HepG2 (cell line): ENCODE measurements around the gene NECTIN3. TPM values are rescaled to one million over a fixed set of nuclear protein-coding genes. Genes with fewer than 3 reads are reported as not detected.

Experiments
- ATAC-seq: fragments of 200-7000 bp; cut with Tn5 transposase; 3 replicates; pipeline ENCODE4 v1.9.1; 2020; ENCODE audit warnings: mild to moderate bottlenecking, moderate library complexity
- BruUV-seq: library from RNA; stranded (reverse); fragments of 400-500 nt; replicated peaks from 2 replicates; lab custom pipeline; 2021; lab: Mats Ljungman, UMichigan
- CTCF ChIA-PET: fragments of 300-600 bp; formaldehyde crosslinking; extraction: SDS; loops from one replicate; lab custom pipeline; 2021; ENCODE audit warnings: low total read pairs, inconsistent platforms, low intra/inter-chr PET ratio; lab: Yijun Ruan, JAX
- POLR2A ChIA-PET: fragments of 350-600 bp; sonication (Branson Sonifier 250); formaldehyde crosslinking; loops from one replicate; lab custom pipeline; 2020; ENCODE audit warnings: antibody characterized with exemption, inconsistent platforms; lab: Yijun Ruan, JAX
- DNase-seq: peaks from one replicate; pipeline ENCODE4 v3.0.0-alpha.2; 2015; ENCODE audit warnings: low spot score
- FAIRE-seq: peaks from 3 replicates; lab custom pipeline; 2011; peaks lifted over from hg19 to GRCh38; lab: Jason Lieb, UNC
- H2AFZ ChIP-seq: one replicate; pipeline ENCODE4 v1.6.1; 2011; ENCODE audit warnings: low read length, inconsistent platforms
- H3K27ac ChIP-seq: fragments of 300-600 bp; 3 replicates; pipeline ENCODE4 v1.8.0; 2011; ENCODE audit warnings: mixed run types, mild to moderate bottlenecking, mixed read lengths, low read length, inconsistent platforms; ENCODE audit not compliant: insufficient read depth; ENCODE audit errors: extremely low read length
- H3K27me3 ChIP-seq, 2 experiments: fragments of 200-600 bp in 1 of 2; 2 replicates in 1 of 2; 3 replicates in 1 of 2; pipeline versions ENCODE4 v1.6.0 to v1.8.0; 2011; ENCODE audit warnings: low read length in 2 of 2, mild to moderate bottlenecking in 2 of 2, moderate library complexity in 2 of 2, inconsistent platforms in 1 of 2; ENCODE audit not compliant: insufficient read depth in 2 of 2, control insufficient read depth in 1 of 2
- H3K36me3 ChIP-seq, 2 experiments: fragments of 200-600 bp in 1 of 2; replicated peaks in 1 of 2; 2 replicates in 1 of 2; 3 replicates in 1 of 2; pipeline versions ENCODE4 v1.5.1 to v1.8.0; 2011; ENCODE audit warnings: low read length in 2 of 2, inconsistent platforms in 1 of 2; ENCODE audit not compliant: insufficient read depth in 2 of 2, control insufficient read depth in 1 of 2
- H3K4me1 ChIP-seq: 2 replicates; pipeline ENCODE4 v1.5.1; 2012; ENCODE audit warnings: low read length, inconsistent platforms; ENCODE audit not compliant: insufficient read depth
- H3K4me2 ChIP-seq: 2 replicates; pipeline ENCODE4 v1.6.0; 2011; ENCODE audit warnings: low read depth, low read length, inconsistent platforms
- H3K4me3 ChIP-seq, 3 experiments: fragments of 200-600 bp in 1 of 3; sonication (generic), shearing (Covaris generic) in 1 of 3; replicated peaks in 1 of 3; 2 replicates each; pipeline ENCODE4 v1.5.1; 2011 to 2016; ENCODE audit warnings: low read length in 3 of 3, inconsistent platforms in 2 of 3, low read depth in 2 of 3, mild to moderate bottlenecking in 2 of 3, control low read depth in 1 of 3, mixed read lengths in 1 of 3; ENCODE audit not compliant: insufficient read depth in 1 of 3
- H3K79me2 ChIP-seq: one replicate; pipeline ENCODE4 v1.6.1; 2011; ENCODE audit warnings: low read length, inconsistent platforms; ENCODE audit not compliant: insufficient read depth
- H3K9ac ChIP-seq: 2 replicates; pipeline ENCODE4 v1.6.0; 2011; ENCODE audit warnings: mild to moderate bottlenecking, low read depth, low read length, inconsistent platforms; ENCODE audit not compliant: insufficient read depth
- H3K9me3 ChIP-seq: 2 replicates; pipeline ENCODE4 v1.5.1; 2012; ENCODE audit warnings: mild to moderate bottlenecking, low read length
- H4K20me1 ChIP-seq: 2 replicates; pipeline ENCODE4 v1.6.0; 2011; ENCODE audit warnings: inconsistent platforms, mild to moderate bottlenecking, low read length, moderate library complexity; ENCODE audit not compliant: insufficient read depth
- ARHGAP35 ChIP-seq: sonication (generic); formaldehyde crosslinking; IDR thresholded peaks from 2 replicates; pipeline ENCODE4 v1.9.0; 2022; ENCODE audit warnings: mild to moderate bottlenecking, inconsistent platforms, moderate library complexity, missing genetic modification reagents, borderline replicate concordance
- JUND ChIP-seq: sonication (generic); formaldehyde crosslinking; IDR thresholded peaks from 2 replicates; pipeline ENCODE4 v1.8.0; 2022; ENCODE audit warnings: mild to moderate bottlenecking, missing genetic modification reagents
- MEIS1 ChIP-seq: sonication (generic); formaldehyde crosslinking; IDR thresholded peaks from 2 replicates; pipeline ENCODE4 v1.9.0; 2021; ENCODE audit warnings: mild to moderate bottlenecking, missing genetic modification reagents, moderate library complexity, borderline replicate concordance
- MIER2 ChIP-seq: IDR thresholded peaks from 2 replicates; pipeline ENCODE4 v1.6.1; 2016; ENCODE audit warnings: missing biosample characterization, missing genetic modification reagents
- RELA ChIP-seq: sonication (generic); formaldehyde crosslinking; IDR thresholded peaks from 2 replicates; pipeline ENCODE4 v1.4.0; 2020; ENCODE audit warnings: missing genetic modification reagents
- SMYD3 ChIP-seq: sonication (generic); formaldehyde crosslinking; IDR thresholded peaks from 2 replicates; pipeline ENCODE4 v1.8.1; 2023; ENCODE audit warnings: mild to moderate bottlenecking, missing genetic modification reagents
- ZBTB26 ChIP-seq: IDR thresholded peaks from 2 replicates; pipeline ENCODE4 v1.6.1; 2016; ENCODE audit warnings: missing compliant biosample characterization, missing genetic modification reagents, borderline replicate concordance
- ZBTB33 ChIP-seq: sonication (generic); formaldehyde crosslinking; IDR thresholded peaks from 2 replicates; pipeline ENCODE4 v1.4.0; 2020; ENCODE audit warnings: missing genetic modification reagents
- ZKSCAN5 ChIP-seq: sonication (generic); formaldehyde crosslinking; IDR thresholded peaks from 2 replicates; pipeline ENCODE4 v1.5.1; 2020; ENCODE audit warnings: mild to moderate bottlenecking, missing genetic modification reagents
- ZNF556 ChIP-seq: sonication (generic); formaldehyde crosslinking; IDR thresholded peaks from 2 replicates; pipeline ENCODE4 v1.4.0; 2020; ENCODE audit warnings: mild to moderate bottlenecking, missing genetic modification reagents, borderline replicate concordance
- WGBS: methylation state at CpG from one replicate; pipeline ENCODE4 v1.1.6; 2017; ENCODE audit warnings: low lambda C conversion rate; 5-methylcytosine and 5-hydroxymethylcytosine counted together
- in situ Hi-C: cut with HindIII; loops from 2 replicates; pipeline ENCODE4 v1.10.0; 2017; ENCODE audit warnings: low pct_unique_long_range_greater_than_20kb; ENCODE audit not compliant: extremely low pct_ligation_motif_present
- intact Hi-C: fragments of 100-400 bp; cut with micrococcal nuclease; formaldehyde crosslinking; loops from one replicate; pipeline ENCODE4 v1.10.0; 2022; ENCODE audit not compliant: unreplicated experiment
- polyA plus RNA-seq, 8 experiments: library from polyadenylated mRNA; depleted of rRNA in 3 of 8; stranded (reverse) in 7 of 8; unstranded in 1 of 8; fragments of >200 nt; fragmentation: Illumina TruSeq in 4 of 8; extraction: Trizol in 4 of 8; gene quantifications; 2 replicates each; pipeline versions ENCODE4 v1.2.1 to v1.2.3, GENCODE V29; 2011 to 2016; ENCODE audit warnings: low read depth in 4 of 8, missing spikeins in 1 of 8, mixed read lengths in 1 of 8; ENCODE audit not compliant: insufficient read depth in 1 of 8
- total RNA-seq, 5 experiments: library from RNA; depleted of rRNA; stranded (reverse); fragments of >200 nt; fragmentation: Illumina TruSeq; extraction: Trizol; gene quantifications; 2 replicates each; pipeline ENCODE4 v1.2.3, GENCODE V29; 2016; ENCODE audit warnings: low read depth in 1 of 5
- TF ChIP-seq, protein P1 (sequence below): sonication (generic); formaldehyde crosslinking; IDR thresholded peaks from 2 replicates; pipeline ENCODE4 v1.4.0; 2020; ENCODE audit warnings: mild to moderate bottlenecking, missing genetic modification reagents
- TF ChIP-seq, protein P2 (sequence below): sonication (generic); formaldehyde crosslinking; IDR thresholded peaks from 2 replicates; pipeline ENCODE4 v1.4.0; 2020; ENCODE audit warnings: missing genetic modification reagents
- TF ChIP-seq, protein P3 (sequence below), 2 experiments: sonication (generic) in 1 of 2; formaldehyde crosslinking in 1 of 2; IDR thresholded peaks; 2 replicates each; pipeline versions ENCODE4 v1.5.1 to v1.6.1; 2011 to 2020; ENCODE audit warnings: borderline replicate concordance in 1 of 2, low read depth in 1 of 2, low read length in 1 of 2, mild to moderate bottlenecking in 1 of 2, missing genetic modification reagents in 1 of 2, moderate library complexity in 1 of 2

The NECTIN3 gene
- total and polyA plus RNA-seq, 2 of the 13 experiments (the other 11 are each of a cell fraction or from before 2014, with no cell fraction given), result 10.4 to 45.1 TPM

DNA sequence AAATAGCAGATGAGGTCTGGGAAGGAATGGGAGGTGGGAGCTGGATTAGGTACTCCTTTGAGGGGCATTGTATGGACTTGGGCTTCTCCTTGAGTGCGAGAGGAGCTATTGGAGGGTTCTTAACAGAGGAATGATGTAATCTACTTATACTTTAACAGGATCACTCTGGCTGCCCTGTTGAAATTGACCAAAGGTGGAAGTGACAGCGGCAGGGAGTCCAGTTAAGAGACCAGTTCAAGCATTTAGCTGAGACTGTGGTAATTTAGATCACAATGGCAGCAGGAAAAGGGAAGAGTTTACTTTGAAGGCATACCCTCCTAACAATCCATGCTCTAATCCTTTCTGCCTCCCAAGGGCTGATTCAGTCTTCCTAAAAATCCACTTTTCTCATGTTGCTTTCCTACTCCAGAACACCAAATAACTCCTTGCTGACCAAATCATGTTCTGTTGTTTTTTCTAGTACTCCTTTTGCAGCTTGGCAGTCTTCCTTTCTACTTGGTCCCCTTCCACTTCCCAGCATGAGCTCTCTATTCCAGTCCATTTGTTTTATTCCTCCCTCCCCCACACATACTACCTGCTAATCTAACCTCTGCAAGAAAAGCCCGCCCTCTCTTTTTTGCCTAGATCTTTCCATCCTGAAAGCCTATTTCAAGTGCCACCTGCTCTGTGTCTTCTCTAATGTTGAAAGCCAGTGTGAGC, 139.4 kb downstream of the NECTIN3 start:
- H3K9ac ChIP-seq, result no peak overlapping the region
- no peak overlapping the region for H3K27ac ChIP-seq
- no peaks in the 10 kb centered on the region for H3K79me2 ChIP-seq
- TF ChIP-seq JUND (CRISPR knock-in tag), result no peak
- no peak for TF ChIP-seq MEIS1 (CRISPR knock-in tag)
- TF ChIP-seq, protein P1, sequence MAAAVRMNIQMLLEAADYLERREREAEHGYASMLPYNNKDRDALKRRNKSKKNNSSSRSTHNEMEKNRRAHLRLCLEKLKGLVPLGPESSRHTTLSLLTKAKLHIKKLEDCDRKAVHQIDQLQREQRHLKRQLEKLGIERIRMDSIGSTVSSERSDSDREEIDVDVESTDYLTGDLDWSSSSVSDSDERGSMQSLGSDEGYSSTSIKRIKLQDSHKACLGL (CRISPR knock-in tag), result no peak
- no peak for TF ChIP-seq ZKSCAN5 (CRISPR knock-in tag)
- TF ChIP-seq ZBTB33 (CRISPR knock-in tag), result no peak
- no peak for TF ChIP-seq ZNF556
- no peak for TF ChIP-seq ZBTB26
- TF ChIP-seq MIER2 (CRISPR knock-in tag), result no peak
- TF ChIP-seq SMYD3 (CRISPR knock-in tag), result no peak
- TF ChIP-seq RELA (CRISPR knock-in tag), result no peak
- TF ChIP-seq, protein P2, sequence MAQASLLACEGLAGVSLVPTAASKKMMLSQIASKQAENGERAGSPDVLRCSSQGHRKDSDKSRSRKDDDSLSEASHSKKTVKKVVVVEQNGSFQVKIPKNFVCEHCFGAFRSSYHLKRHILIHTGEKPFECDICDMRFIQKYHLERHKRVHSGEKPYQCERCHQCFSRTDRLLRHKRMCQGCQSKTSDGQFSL (CRISPR knock-in tag), result no peak
- TF ChIP-seq, protein P3, sequence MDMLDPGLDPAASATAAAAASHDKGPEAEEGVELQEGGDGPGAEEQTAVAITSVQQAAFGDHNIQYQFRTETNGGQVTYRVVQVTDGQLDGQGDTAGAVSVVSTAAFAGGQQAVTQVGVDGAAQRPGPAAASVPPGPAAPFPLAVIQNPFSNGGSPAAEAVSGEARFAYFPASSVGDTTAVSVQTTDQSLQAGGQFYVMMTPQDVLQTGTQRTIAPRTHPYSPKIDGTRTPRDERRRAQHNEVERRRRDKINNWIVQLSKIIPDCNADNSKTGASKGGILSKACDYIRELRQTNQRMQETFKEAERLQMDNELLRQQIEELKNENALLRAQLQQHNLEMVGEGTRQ (IDR thresholded peaks at IDR 0.05; ENCODE audit: low read depth, low read length), result no peak
- TF ChIP-seq, protein P3 (CRISPR knock-in tag; IDR thresholded peaks at IDR 0.05; ENCODE audit: borderline replicate concordance), result no peak
- no peak for TF ChIP-seq ARHGAP35 (CRISPR knock-in tag)
- TF ChIP-seq, all 625 proteins: peak for 0
- no peak overlapping the region for H3K4me2 ChIP-seq
- FAIRE-seq (no peak), ATAC-seq (no peak), DNase-seq (no peak)
- no peaks in the 10 kb centered on the region for H3K9me3 ChIP-seq
- H2AFZ ChIP-seq, result no peak overlapping the region
- intact Hi-C loops, result no loop called here
- CTCF ChIA-PET, result no interaction called here
- POLR2A ChIA-PET, result no interaction called here
- H4K20me1 ChIP-seq, result no peaks in the 10 kb centered on the region
- no peaks in the 10 kb centered on the region; a peak in 1 of 5 replicates for H3K27me3 ChIP-seq
- no peaks in the 10 kb centered on the region for H3K4me1 ChIP-seq
- no TSS peak for BruUV-seq
- in situ Hi-C loops, result no loop called here
- WGBS, result 18% methylated on average over 3 of the region's 3 CpGs
- no peaks in the 10 kb centered on the region for H3K36me3 ChIP-seq
- no peak overlapping the region for H3K4me3 ChIP-seq
